ENCODE data around the gene GRID2.

GRCh38 chr4:92679149-92679548, 375.4 kb downstream of the GRID2 start:
- TF ChIP-seq CTCF (IDR thresholded peaks at IDR 0.05; ENCODE audit: low read length): no peak
- no peak for TF ChIP-seq EZH2 (optimal IDR thresholded peaks at IDR 0.05; ENCODE audit: low read depth, low read length)

All from MM.1S (cell line).